Measurements from ENCODE around the gene TBCD.
"Not testable (repeated sequence)": the region's sequence is repeated elsewhere in the genome, so short reads cannot be mapped to it uniquely, and the experiment has no call there.

Gene TBCD

GRCh38 chr17:82960419-82961271, 208.8 kb downstream of the TBCD start:
- FAIRE-seq = no peak

GRCh38 chr17:82961366-82962162, 209.7 kb downstream of the TBCD start:
- FAIRE-seq = no peak

- no peak for FAIRE-seq
These were observed 210.4 kb downstream of the TBCD start for GRCh38 chr17:82962163-82962720.

GRCh38 chr17:82963104-82963950, 211.5 kb downstream of the TBCD start:
- FAIRE-seq = no peak

- not testable (repeated sequence) for FAIRE-seq
These were observed 212.6 kb downstream of the TBCD start for GRCh38 chr17:82964451-82964850.

GRCh38 chr17:82964851-82965341, 213.0 kb downstream of the TBCD start:
- FAIRE-seq = no peak

GRCh38 chr17:82965371-82965770, 213.5 kb downstream of the TBCD start:
- no peak for FAIRE-seq

GRCh38 chr17:82966415-82966814, 214.6 kb downstream of the TBCD start:
- FAIRE-seq = no peak

GRCh38 chr17:82967268-82968032, 215.6 kb downstream of the TBCD start:
- FAIRE-seq = no peak

- FAIRE-seq = not testable (repeated sequence)
These were observed 216.4 kb downstream of the TBCD start for GRCh38 chr17:82968033-82968841.

- no peak for FAIRE-seq
These were observed 218.2 kb downstream of the TBCD start for GRCh38 chr17:82970067-82970466.

GRCh38 chr17:82970818-82971590, 219.1 kb downstream of the TBCD start:
- no peak for FAIRE-seq

GRCh38 chr17:82972836-82973372, 221.0 kb downstream of the TBCD start:
- FAIRE-seq = no peak

GRCh38 chr17:82973456-82974135, 221.7 kb downstream of the TBCD start:
- FAIRE-seq = no peak

- no peak for FAIRE-seq
These were observed 222.5 kb downstream of the TBCD start for GRCh38 chr17:82974136-82974952.

GRCh38 chr17:82976982-82977488, 225.2 kb downstream of the TBCD start:
- FAIRE-seq = no peak

GRCh38 chr17:82977606-82978005, 225.7 kb downstream of the TBCD start:
- no peak for FAIRE-seq

Data from islet of Langerhans (tissue), 1 donor.